SKM-1 treated with dmso at 0.1 percent for 144 hours (cell line): ENCODE measurements around the gene APOA1.
"Not testable (repeated sequence)": the region's sequence is repeated elsewhere in the genome, so short reads cannot be mapped to it uniquely, and the experiment has no call there.

Experiments used
- DNase-seq: peaks from one replicate; lab custom pipeline; 2025; ENCODE audit not compliant: unreplicated experiment; lab: John Stamatoyannopoulos, UW

APOA1 gene

DNA sequence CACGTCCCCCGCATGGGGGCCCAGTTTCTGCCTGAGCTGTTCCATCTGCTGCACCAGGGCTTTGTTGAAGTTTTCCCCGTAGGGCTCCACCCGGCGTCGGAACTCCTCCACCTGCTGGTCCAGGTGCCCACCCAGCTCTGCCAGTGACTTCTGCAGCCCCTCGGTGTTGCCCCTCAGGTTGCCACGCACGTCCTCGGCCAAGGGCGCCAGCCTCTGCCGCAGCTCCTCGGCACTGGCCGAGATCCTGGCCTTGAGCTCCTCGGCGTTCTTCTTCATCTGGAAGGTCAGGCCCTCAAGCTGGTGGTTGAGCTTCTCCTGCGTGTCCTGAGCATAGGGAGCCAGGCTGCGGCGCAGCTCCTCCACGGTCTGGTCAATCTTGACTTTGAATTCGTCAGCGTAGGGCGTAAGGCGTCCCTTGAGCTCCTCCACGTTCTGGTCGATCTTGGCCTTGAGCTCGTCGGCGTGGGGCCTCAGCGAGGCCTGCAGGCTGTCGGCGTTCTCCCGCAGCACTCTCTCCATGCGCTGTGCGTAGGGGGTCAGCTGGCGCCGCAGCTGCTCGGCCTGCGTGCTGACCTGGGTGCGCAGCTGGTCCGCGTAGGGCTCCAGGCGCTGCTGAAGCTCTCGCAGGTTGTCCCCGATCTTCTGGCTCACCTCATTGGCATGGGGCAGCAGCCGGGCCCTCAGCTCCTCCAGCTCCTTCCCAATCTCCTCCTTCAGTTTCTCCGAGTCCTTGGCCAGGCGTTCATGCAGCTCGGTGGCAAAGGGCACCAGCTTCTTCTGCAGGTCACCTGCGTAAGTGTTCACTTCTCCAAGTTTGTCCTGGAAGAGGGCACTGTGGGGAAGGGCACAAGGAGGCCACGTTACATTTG is 16.1 kb downstream of the APOA1 start:
- no peak for DNase-seq

DNA sequence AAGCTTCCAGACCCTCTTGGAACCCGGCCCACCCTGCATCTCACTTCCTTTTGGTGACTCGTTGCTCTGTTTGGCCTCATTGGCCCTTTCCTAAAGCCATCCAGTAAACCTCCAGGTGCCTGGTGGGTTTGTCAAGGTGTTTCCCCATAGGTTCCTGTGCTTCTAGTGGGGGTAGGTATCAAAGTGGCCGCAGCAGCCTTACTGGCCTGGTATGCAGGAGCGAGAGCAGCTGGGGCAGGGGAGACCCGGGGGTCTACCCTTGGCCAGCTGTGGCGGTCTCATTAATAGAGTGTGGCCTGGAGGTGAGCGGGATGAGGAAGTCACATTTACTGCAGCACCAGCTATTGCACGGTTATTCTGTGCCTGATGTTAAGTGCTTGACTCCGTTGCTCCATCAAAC is 18.4 kb downstream of the APOA1 start:
- no peak for DNase-seq

DNA sequence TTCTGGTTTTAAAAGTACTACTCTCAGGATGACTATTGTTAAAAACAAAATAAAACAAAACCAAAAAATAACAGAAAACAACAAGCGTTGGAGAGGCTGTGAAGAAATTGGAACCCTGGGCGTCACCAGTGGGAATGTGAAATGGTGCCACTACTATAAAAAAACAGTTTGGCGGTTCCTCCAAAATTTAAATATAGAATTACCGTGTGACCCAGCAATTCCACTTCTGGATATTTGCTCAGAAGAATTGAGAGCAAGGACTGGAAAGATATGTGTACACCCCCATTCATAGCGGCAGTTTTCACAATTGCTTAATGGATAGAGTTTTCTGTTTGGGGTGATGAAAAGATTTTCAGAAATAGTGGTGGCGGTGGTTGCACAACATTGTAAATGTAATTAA is 22.9 kb downstream of the APOA1 start:
- DNase-seq: no peak

GRCh38 chr11:116813781-116814471 is 23.5 kb downstream of the APOA1 start:
- no peak for DNase-seq

DNA sequence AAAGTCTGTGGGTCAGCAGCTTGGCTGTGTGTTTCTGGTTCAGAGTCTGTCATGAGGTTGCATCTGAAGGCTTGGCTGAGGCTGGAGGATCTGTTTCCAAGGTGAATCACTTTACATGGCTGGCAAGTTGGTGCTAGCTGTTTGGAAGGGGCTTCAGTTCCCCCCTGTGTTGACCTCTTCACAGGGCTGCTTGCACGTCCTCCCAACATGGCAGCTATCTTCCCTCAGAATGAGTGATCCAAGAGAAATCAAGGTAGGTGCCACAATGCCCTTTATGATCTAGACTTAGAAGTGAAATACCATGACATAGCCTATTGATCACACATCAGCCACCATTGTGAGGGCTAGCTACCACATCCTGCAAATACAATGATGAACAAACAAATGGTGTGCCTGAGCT is 24.3 kb downstream of the APOA1 start:
- DNase-seq: no peak

GRCh38 chr11:116812109-116812508 is 25.3 kb downstream of the APOA1 start:
- DNase-seq: no peak

DNA sequence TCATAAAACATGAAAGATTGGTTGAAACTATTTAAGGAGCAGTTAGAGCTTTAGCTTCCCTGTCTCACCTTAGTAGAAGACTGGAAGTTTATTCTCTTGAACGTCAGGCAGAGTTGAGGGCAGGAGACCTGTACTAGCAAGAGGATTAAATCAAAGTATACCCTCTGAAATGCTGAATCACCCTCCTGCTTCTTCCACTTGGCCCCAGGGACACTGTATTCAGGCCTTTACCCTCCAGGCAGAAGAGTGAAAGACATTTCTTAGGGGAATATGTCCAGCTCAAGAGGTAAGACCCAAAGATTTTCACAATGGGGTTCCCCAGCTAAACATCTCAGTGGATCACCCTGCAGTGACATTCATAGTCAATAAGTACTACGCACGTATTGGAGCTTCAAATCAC is 26.2 kb downstream of the APOA1 start:
- DNase-seq: no peak

DNA sequence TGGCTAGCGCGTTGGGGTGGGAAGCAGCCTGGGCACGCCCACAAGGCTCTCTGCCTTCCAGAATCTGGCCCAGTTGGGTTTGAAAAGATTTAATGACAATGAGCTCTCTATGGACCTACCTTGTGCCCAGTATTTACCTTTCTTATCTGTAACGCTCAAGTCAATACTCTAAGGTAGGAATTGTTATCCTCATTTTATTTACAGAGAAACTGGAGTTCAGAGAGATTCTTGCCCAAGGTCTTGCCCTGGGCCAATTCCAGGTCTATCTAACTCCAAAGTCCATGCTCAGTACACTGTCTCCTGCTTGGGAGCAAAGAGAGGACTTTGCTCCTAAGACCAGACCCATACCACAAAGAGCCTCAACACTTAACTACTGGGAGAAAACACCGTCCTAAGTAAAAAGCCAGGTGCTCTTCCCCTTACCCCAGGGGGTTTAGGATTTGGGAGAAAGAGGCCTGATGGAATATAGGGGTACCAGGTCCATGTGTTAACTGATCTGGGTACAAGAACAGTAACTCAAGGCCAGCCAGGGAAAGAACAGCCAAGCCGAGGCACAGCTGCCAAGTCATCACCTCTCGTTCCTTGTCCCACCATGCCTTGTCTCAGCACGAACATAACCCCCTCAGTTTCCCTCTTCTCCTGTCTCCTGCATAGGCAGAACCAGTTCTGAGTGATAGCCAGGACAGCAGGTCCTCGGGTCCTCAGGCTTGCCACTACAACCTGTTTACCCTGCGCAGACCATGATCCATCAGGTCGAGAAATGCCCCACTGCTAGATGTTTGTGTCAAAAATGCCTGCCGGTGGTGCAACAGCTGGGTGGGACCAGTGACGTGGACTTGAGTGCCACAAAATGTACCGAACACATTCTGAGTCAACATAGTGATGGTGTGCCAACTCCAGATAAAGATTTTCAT is 28.9 kb downstream of the APOA1 start:
- DNase-seq: no peak

DNA sequence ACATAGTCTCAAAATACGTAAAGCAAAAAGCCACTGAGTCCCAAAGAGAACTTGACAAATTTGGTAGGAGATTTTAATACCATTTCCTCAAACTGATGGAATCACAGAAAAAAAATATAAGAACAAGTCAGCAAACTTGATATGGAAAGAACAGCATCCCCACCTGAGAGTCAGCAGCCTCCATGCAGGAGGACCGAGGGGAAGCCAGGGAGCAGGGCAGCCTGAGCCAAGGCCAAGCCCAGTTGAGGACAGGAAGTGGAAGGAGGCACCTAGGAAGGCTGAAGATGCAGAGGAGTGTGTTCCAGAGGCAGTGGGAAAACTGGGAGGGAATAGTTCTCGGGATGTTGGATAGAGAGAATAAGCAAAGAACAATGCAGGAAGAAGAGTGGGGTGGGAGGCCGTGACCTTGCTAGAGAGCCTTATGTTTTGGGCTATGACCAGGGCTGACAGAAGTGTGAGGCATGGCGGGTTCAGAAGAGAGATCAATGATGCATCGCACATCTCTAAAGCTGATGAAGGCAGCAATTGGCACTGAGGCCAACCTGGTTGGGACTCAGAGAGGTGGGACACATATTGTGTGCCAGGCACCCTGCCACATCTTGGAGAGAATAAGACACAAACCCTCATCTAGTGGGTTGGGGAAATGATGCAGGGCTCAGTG is 29.7 kb downstream of the APOA1 start:
- no peak for DNase-seq

- DNase-seq: no peak
Measured at GRCh38 chr11:116804001-116804400, 33.4 kb downstream of the APOA1 start.

- DNase-seq: not testable (repeated sequence)
Measured at GRCh38 chr11:116801662-116802061, 35.8 kb downstream of the APOA1 start.

DNA sequence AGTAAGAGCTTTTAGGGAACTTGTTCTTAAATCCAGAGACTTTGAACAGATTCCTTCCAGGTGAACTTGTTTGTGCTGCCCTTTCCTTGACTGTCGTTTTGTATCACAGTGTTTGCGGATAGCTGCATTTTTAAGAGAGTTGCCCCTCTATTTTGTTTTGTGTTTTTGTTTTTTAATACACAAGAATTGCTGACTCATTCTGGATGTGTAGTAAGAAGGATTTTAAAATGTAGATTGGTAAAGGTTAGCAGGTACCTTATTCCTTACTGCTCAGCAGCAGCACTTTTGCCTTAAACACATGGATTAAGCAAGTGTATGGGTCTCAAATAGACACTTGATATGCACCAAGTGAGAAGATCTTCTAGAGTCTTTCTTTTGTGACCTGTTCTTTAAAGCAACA is 36.8 kb downstream of the APOA1 start:
- DNase-seq: no peak

DNA sequence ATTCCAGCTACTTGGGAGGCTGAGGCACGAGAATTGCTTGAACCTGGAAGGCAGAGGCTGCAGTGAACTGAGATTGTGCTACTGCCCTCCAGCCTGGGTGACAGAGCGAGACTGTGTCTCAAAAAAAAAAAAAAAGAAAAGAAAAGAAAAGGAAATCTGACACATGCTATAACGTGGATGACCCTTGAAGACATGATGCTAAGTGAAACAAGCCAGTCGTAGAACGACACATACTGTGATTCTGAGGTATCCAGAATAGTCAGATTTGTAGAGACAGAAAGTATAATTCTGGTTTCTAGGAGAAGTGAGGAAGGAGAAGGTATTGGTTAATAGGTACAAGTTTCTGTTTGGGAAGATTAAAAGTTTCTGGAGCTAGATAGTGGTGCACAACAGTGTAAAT is 39.1 kb downstream of the APOA1 start:
- no peak for DNase-seq

DNA sequence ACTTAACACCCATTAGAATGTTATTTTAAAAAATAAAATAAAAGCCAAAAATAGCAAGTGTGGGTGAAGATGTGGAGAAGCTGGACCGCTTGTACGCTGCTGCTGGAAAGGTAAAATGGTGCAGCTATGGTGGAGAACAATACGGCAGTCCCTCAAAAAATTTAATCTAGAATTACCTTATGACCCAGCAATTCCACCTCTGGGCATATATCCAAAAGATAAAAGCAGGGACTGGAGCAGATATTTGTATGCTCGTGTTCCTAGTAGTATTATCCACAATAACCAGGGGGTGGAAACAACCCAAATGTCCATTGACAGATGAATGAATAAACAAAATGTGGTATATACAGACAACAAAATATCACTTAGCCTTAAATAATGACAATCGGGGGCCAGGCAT is 39.6 kb downstream of the APOA1 start:
- DNase-seq: no peak

GRCh38 chr11:116796548-116796947 is 40.9 kb downstream of the APOA1 start:
- no peak for DNase-seq

- no peak for DNase-seq
Measured at GRCh38 chr11:116794851-116795250, 42.6 kb downstream of the APOA1 start.

- DNase-seq: no peak
Measured at GRCh38 chr11:116793772-116794097, 43.7 kb downstream of the APOA1 start.

GRCh38 chr11:116792869-116793771 is 44.3 kb downstream of the APOA1 start:
- no peak for DNase-seq

- DNase-seq: no peak
Measured at GRCh38 chr11:116792144-116792868, 45.1 kb downstream of the APOA1 start.

DNA sequence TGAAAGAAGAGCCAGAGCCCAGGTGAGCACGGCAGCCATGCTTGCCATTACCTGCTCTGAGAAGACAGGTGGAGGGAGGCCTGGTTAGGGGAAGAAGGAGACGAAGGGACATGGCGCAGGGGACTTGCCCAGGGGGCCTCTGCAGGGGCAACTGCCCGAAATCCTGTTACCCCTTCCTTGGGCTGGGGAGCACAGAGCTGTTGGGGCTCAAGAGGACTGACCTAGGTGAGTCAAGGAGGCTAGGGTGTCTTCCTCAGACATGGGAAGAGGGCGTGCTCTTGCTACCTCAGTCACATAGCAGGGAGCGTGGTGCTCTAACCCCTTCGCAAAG is 45.6 kb downstream of the APOA1 start, which contains the start of gene APOA5:
Gene APOA5 (minus strand): TSS at position 67 of the 331 bp plus-strand sequence. CDS start 19 bp downstream, at position 48.
- no peak for DNase-seq
